NB4 (cell line): Measurements from ENCODE around the gene EDIL3.

ENCODE experiments used
- DNase-seq: peaks from one replicate; pipeline ENCODE4 v3.0.0; 2010; ENCODE audit warnings: low read depth
- H3K4me3 ChIP-seq: one replicate; pipeline ENCODE4 v1.5.1; 2011; ENCODE audit warnings: mild to moderate bottlenecking, low read depth, low read length, moderate library complexity
- CTCF ChIP-seq: IDR thresholded peaks from one replicate; pipeline ENCODE4 v1.5.1; 2012; ENCODE audit warnings: low read depth, low read length
- MYC ChIP-seq: IDR thresholded peaks from 2 replicates; pipeline ENCODE4 v1.6.1; 2011; ENCODE audit warnings: low read depth, low read length
- POLR2A ChIP-seq: IDR thresholded peaks from 2 replicates; pipeline ENCODE4 v1.6.1; 2011; ENCODE audit warnings: mild to moderate bottlenecking; ENCODE audit not compliant: insufficient read length; ENCODE audit errors: extremely low read depth
- TF ChIP-seq, protein P1 (sequence below): IDR thresholded peaks from 2 replicates; pipeline ENCODE4 v1.6.1; 2011; ENCODE audit warnings: low read depth, low read length

EDIL3 gene

DNA sequence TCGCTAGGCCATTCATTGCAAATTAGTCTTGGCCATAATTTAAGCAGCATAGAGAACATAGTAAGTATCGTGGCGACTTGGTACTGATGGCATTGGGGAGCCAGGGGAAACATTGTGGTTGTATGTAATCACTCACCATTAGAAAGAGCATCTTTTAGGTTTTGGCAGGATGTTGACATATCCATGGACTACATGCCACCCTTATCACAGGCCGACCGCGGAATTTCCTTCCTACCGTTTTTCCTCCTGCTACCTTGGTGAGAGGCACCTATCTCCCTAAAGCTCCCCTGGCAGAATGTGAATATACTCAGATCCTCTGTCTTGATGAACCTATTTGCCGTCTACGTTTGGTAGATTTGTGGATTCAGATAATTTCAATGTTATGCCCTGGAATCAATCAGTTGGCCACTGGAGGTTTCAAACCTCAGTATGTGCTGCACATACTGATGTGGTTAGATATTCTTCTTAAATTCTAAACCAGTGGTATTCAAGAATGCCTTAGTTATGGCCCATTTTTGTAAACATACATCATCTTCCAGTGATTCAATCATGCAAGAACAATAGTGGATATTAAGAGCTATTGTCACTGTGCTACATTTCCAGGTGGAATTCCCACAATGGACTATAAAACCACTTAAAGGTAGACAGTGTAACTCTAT is 393.0 kb downstream of the EDIL3 start:
- no peak for DNase-seq
- TF ChIP-seq POLR2A (no peak), CTCF (no peak), MYC (no peak)
- TF ChIP-seq, protein P1, sequence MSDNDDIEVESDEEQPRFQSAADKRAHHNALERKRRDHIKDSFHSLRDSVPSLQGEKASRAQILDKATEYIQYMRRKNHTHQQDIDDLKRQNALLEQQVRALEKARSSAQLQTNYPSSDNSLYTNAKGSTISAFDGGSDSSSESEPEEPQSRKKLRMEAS: no peak
- H3K4me3 ChIP-seq: no peak overlapping the region

DNA sequence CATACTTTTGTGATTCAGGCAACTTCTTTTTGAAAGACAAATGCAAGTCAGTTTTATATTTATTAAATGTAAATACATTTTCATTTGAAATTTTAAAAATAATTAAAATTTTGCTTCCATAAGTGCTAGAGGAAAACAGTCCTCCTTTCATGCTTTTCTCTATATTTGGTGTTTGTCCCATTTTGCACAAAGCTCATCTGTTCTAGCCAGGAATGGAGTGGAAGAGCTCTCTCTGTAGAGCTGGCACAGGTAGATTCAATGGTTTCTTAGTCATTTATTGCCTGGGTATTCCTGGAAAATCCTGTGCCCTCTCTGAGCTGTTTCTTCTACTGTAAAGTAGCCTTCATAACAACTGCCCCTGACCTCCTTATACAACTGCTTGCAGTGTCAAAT is 396.4 kb downstream of the EDIL3 start:
- TF ChIP-seq, protein P1: no peak
- TF ChIP-seq POLR2A: no peak
- no peak for TF ChIP-seq MYC
- TF ChIP-seq CTCF: no peak
- DNase-seq: no peak
- no peak overlapping the region for H3K4me3 ChIP-seq

DNA sequence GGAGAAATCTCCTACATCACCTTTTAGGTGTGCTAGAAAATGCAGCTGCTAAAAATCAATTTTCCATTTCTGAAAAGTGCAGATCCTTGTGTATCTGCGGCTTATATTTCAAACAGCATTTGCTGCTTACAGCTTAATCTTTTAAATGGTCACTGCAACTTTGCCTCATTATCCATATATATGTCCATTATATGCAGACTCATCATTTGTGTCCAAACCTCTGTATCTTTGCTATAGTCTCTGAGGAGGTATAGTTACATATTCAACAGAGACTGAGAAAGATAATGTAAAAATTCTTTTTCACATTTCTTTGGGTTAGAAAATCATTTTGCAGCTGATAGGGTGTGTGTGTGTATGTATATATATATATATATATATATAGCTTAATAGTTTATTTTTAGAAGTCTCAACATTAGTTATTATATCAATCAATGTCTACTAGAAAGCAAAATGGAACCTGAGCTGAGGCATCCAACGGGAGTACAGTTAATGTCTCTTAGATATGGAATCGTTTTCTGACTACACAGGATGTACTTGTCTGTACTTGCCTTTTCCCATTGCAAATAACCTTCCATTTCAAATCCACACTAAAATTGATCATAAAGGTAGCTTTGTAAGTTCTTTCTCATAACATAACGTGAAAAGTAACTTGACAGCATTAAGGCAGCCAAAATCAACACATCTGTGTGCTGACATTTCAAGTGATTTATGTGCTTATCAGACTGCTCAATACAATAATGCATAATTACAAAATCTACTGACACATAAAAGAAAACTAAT is 397.0 kb downstream of the EDIL3 start:
- no peak overlapping the region for H3K4me3 ChIP-seq
- DNase-seq: no peak
- TF ChIP-seq, protein P1: no peak
- TF ChIP-seq MYC: no peak
- no peak for TF ChIP-seq CTCF
- no peak for TF ChIP-seq POLR2A

DNA sequence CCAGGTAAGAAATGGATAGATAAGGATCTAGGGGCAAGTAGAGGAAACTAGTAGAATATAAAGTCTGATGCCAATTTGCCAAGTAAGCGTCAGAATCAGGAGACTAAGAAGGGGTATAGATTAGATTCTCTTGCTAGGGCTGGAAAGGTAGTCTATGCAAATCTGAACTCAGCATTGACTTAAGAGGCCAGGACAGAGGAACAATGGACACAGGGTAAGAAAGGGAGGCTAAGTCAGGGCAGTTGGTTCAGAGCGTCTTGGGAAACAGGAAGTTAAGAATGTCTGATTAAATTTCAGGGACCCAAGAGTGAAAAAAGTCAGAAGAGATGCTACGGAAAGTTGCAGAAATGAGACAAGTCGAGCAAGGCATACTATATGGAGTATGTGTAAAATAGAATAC is 400.8 kb downstream of the EDIL3 start:
- DNase-seq: peak; percentile 11
- H3K4me3 ChIP-seq: no peak overlapping the region
- no peak for TF ChIP-seq CTCF
- no peak for TF ChIP-seq MYC
- no peak for TF ChIP-seq POLR2A
- TF ChIP-seq, protein P1: no peak

DNA sequence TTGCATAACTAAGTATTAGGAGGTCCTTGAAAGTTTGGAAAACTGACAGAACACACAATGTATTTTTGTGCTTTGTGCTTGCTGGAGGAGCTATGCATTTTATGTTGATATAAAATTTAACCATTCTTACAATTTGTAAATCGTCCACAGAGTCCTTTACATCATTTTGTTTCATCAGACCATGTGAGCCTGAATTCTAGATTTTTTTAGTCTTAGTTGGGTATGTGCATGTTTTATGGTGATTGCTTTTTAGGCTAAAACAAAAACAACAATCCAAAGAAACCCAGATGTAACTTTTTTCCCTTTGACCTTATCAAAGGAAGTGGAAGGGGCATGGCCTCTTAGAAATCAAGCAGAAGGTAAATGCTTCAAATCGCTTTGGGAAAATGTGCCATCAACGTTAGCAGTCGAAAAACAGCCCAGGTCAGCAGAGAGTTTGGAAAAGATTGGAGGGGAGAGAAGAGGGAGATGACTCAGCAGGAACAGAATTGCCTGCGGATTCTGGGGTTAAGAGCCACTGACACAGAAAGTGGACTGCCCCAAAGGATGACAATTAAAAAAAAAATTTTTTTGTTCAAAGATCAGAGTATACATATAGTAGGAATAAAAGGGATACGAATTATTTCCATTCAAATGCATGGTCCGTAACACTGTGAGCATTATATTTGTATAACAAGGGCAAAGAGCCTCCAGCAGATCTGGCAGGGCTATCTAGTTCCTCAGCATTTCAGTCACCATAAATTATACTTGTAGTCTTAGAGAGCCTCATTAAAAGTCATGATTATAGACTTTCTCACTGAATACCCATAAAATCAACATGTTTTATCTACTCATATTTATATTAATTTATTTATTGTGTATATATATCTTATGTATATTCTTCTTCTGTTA is 410.5 kb downstream of the EDIL3 start:
- TF ChIP-seq POLR2A: no peak
- TF ChIP-seq, protein P1: no peak
- TF ChIP-seq MYC: no peak
- no peak for TF ChIP-seq CTCF
- no peak for DNase-seq
- no peak overlapping the region for H3K4me3 ChIP-seq
